Keratinocyte (primary cell): ENCODE measurements around the gene CDIP1.

ENCODE experiments used
- CTCF ChIP-seq, 3 experiments: IDR thresholded peaks in 1 of 3; conservative IDR thresholded peaks in 1 of 3; optimal IDR thresholded peaks in 1 of 3; 2 replicates in 2 of 3; 3 replicates in 1 of 3; pipeline versions ENCODE3 to v1.5.1; 2011; ENCODE audit warnings: low read length in 3 of 3, mild to moderate bottlenecking in 3 of 3, moderate library complexity in 2 of 3, control low read depth in 1 of 3, inconsistent platforms in 1 of 3; ENCODE audit not compliant: insufficient read depth in 2 of 3; ENCODE audit errors: extremely low read depth in 1 of 3
- EZH2 ChIP-seq: IDR thresholded peaks from one replicate; pipeline ENCODE4 v1.6.1; 2012; ENCODE audit warnings: inconsistent platforms, mild to moderate bottlenecking, low read length, moderate library complexity

GRCh38 chr16:4574919-4575705 lies 36.5 kb upstream of the CDIP1 start:
- TF ChIP-seq CTCF (optimal IDR thresholded peaks at IDR 0.05 in 1 of 3, IDR thresholded peaks at IDR 0.05 in 1 of 3, conservative IDR thresholded peaks at IDR 0.05 in 1 of 3; ENCODE audit: extremely low read depth in 1 of 3, insufficient read depth in 2 of 3, low read length in 3 of 3) (peak in 1 of 3 experiments; percentile 3), EZH2 (no peak)
